Activated T-cell treated with anti-CD3 and anti-CD28 coated beads, Interleukin-2, amount 50 U/mL, for 72 hours (primary cell): ENCODE data around the gene BEX3. TPM values are rescaled to one million over a fixed set of nuclear protein-coding genes. Genes with fewer than 3 reads are reported as not detected.
"Not testable (repeated sequence)": the region's sequence is repeated elsewhere in the genome, so short reads cannot be mapped to it uniquely, and the experiment has no call there.

Experiments
- ATAC-seq, 2 donors: fragments of 150-1000 bp; cut with Tn5 transposase; replicated peaks in 1 of 2; 2 replicates each; pipeline ENCODE4 v1.10.0; 2021; ENCODE audit warnings: moderate library complexity in 2 of 2, mild to moderate bottlenecking in 1 of 2
- DNase-seq, 2 donors: peaks; one replicate each; pipeline ENCODE4 v3.0.0; 2021 to 2022; ENCODE audit warnings: mixed read lengths in 1 of 2
- H3K27ac Mint-ChIP-seq: one replicate; pipeline ENCODE4 v1.8.0; 2022; ENCODE audit warnings: mild to moderate bottlenecking, moderate library complexity, mixed read lengths
- H3K27me3 Mint-ChIP-seq: one replicate; pipeline ENCODE4 v1.8.0; 2022; ENCODE audit warnings: low read depth, mixed read lengths
- H3K36me3 Mint-ChIP-seq, 2 donors: one replicate each; pipeline ENCODE4 v1.8.0; 2022; ENCODE audit warnings: mixed read lengths in 2 of 2, mild to moderate bottlenecking in 1 of 2; ENCODE audit not compliant: insufficient read depth in 2 of 2
- H3K4me1 Mint-ChIP-seq: one replicate; pipeline ENCODE4 v1.8.0; 2022; ENCODE audit warnings: low read depth, mixed read lengths
- H3K4me3 Mint-ChIP-seq, 2 donors: one replicate each; pipeline ENCODE4 v1.8.0; 2022; ENCODE audit warnings: mild to moderate bottlenecking in 2 of 2, mixed read lengths in 2 of 2, moderate library complexity in 2 of 2
- H3K9me3 Mint-ChIP-seq, 2 donors: one replicate each; pipeline ENCODE4 v1.8.0; 2022; ENCODE audit warnings: mixed read lengths in 2 of 2
- total RNA-seq, 2 donors: library from RNA; stranded (reverse); gene quantifications; one replicate each; pipeline ENCODE4 v1.2.3, GENCODE V29; 2022

The BEX3 gene
- 10 to 100 TPM; 17.3 to 33.0 TPM for total RNA-seq

- Mint-ChIP-seq H3K9me3 (no peaks in the 10 kb centered on the region), H3K4me3 (peak within 1 kb of the TSS; percentile 80 to 83), H3K27ac (peak within 1 kb of the TSS; percentile 75), H3K4me1 (peaks cover 5% of the 10 kb centered on the region), H3K36me3 (no peaks in the 10 kb centered on the region), H3K27me3 (peaks cover 18% of the 10 kb centered on the region)
- ATAC-seq (peak; percentile 84 to 90), DNase-seq (peak; percentile 32 to 42)
Observed at GRCh38 chrX:103376118-103376978, at the start of gene BEX3. Gene BEX3, plus strand, starts transcription at chrX:103376538. Its CDS starts 984 bp downstream, at chrX:103377522.

DNA sequence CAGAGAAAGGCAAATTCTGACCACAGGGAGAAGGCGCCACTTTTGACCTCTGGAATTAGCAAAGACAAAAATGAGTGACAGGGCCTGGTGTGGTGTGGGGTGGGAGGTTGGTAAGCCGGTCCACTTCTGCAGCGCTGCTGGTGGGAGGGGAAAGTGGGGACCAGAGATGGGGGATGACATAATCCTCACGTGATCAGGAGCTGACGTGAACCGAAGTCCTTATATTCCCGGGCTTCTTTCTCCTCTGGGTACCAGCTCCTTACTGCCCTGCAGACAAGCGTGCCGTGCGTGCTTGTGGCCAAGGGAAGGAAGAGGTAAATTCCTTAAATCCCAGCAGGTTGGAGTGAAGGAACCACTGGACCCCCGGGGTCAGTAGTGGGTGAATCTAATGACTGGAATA lies 46.3 kb upstream of the BEX3 start, which contains the start of gene TCEAL7:
Gene TCEAL7 (plus strand): TSS at position 249 of the 400 bp plus-strand sequence. CDS start 1,165 bp downstream, outside the sequence.
- Mint-ChIP-seq H3K4me3 (peak within 1 kb of the TSS in 1 of 2 donors; percentile 35), H3K36me3 (no peaks in the 10 kb centered on the region), H3K27me3 (peaks cover 54% of the 10 kb centered on the region), H3K9me3 (no peaks in the 10 kb centered on the region), H3K27ac (no peak within 1 kb of the TSS), H3K4me1 (no peaks in the 10 kb centered on the region)
- DNase-seq = no peak
- ATAC-seq = no peak

GRCh38 chrX:103330681-103331288 lies 45.6 kb upstream of the BEX3 start:
- DNase-seq (no peak), ATAC-seq (no peak)
- no peak overlapping the region for H3K4me3 Mint-ChIP-seq
- no peaks in the 10 kb centered on the region for H3K9me3 Mint-ChIP-seq
- H3K27me3 Mint-ChIP-seq = peaks cover 53% of the 10 kb centered on the region
- H3K27ac Mint-ChIP-seq = no peak overlapping the region
- H3K4me1 Mint-ChIP-seq = no peaks in the 10 kb centered on the region
- H3K36me3 Mint-ChIP-seq = no peaks in the 10 kb centered on the region

DNA sequence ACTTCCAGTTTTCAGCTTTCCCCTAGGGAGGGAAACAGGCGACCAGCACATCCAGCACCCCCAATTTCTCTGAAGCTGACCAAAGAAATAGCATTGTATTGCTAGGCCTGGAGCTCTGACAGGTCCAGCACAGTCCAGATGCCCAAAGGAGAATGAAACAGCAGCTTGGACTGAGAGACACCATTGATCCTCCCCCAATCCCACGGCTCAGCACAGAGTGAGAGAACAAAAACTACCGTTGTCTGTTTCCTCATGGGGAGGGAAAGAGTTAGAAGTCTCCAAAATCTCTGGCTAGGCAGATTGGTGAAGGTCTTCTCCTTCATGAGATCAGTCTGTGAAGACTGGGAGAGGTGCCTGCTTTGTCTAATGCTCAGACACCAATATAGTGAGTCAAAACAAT lies 37.7 kb upstream of the BEX3 start:
- peaks cover 27% of the 10 kb centered on the region for H3K27me3 Mint-ChIP-seq

GRCh38 chrX:103343105-103343504 lies 33.2 kb upstream of the BEX3 start:
- Mint-ChIP-seq H3K36me3 (no peaks in the 10 kb centered on the region), H3K9me3 (no peaks in the 10 kb centered on the region), H3K4me3 (no peak overlapping the region), H3K27ac (no peak overlapping the region), H3K4me1 (no peaks in the 10 kb centered on the region), H3K27me3 (peaks cover 21% of the 10 kb centered on the region)
- DNase-seq = peak; percentile 13 to 44
- ATAC-seq = peak in 1 of 2 donors; percentile 47

More for the DNA sequence above, 37.7 kb upstream of the BEX3 start:
- H3K27ac Mint-ChIP-seq = no peak overlapping the region
- no peaks in the 10 kb centered on the region for H3K36me3 Mint-ChIP-seq
- H3K4me3 Mint-ChIP-seq = no peak overlapping the region
- no peak for ATAC-seq
- H3K4me1 Mint-ChIP-seq = no peaks in the 10 kb centered on the region
- H3K9me3 Mint-ChIP-seq = no peaks in the 10 kb centered on the region
- no peak for DNase-seq

DNA sequence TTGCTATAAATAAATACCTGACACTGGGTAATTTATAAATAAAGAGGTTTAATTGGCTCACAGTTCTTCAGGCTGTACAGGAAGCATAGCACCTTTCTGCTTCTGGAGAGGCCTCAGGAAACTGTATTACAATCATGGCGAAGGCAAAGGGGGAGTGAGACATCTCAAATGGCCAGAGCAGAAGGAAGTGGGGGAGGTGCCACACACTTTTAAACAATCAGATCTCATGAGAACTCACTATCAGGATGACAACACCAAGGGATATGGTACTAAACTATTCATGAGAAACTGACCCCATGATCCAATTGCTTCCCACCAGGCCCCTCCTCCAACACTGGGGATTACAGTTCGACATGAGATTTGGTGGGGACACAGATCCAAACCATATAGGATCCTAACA lies 31.7 kb upstream of the BEX3 start:
- H3K36me3 Mint-ChIP-seq = no peaks in the 10 kb centered on the region
- no peaks in the 10 kb centered on the region for H3K4me1 Mint-ChIP-seq
- H3K27ac Mint-ChIP-seq = no peak overlapping the region
- no peak for DNase-seq
- peaks cover 32% of the 10 kb centered on the region for H3K27me3 Mint-ChIP-seq
- no peaks in the 10 kb centered on the region for H3K9me3 Mint-ChIP-seq
- no peak for ATAC-seq
- no peak overlapping the region for H3K4me3 Mint-ChIP-seq

DNA sequence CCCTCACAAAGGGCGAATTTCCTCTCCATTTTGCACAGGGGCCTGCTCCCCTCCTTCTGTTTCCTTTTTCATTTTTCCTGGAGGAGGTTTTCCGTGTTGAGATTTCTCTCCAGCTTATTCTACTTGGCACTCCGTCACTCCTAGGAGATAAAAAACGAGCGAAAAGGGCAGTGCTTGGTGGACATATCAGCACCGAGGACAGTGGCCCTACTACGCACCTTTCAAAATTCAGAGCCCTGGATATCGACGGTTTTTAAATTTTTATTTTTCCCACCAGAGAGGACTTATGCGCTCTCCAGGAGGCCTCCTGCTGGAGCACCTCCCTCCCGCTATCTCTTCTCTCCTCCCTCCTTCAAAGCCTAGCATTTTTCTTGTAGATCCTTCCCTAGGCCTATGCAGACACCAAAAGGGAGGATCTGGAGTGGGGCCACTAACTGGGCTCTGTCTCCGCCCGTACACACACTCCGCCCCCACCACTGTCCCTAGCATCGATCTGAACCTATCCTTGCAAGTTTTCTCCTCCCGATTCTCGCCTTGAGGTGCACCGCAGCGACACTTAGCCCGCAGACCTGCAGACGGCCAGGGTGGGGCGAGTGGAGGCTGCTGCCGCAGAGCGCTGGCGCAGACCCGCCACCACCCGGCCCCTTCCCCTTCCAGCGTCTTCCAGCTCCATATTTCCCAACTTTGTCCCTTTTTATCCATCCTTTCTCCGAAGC lies 28.5 kb upstream of the BEX3 start:
- Mint-ChIP-seq H3K9me3 (no peaks in the 10 kb centered on the region), H3K27me3 (peaks cover 18% of the 10 kb centered on the region), H3K36me3 (no peaks in the 10 kb centered on the region), H3K4me3 (no peak overlapping the region), H3K27ac (no peak overlapping the region), H3K4me1 (no peaks in the 10 kb centered on the region)
- no peak for DNase-seq
- ATAC-seq = no peak

DNA sequence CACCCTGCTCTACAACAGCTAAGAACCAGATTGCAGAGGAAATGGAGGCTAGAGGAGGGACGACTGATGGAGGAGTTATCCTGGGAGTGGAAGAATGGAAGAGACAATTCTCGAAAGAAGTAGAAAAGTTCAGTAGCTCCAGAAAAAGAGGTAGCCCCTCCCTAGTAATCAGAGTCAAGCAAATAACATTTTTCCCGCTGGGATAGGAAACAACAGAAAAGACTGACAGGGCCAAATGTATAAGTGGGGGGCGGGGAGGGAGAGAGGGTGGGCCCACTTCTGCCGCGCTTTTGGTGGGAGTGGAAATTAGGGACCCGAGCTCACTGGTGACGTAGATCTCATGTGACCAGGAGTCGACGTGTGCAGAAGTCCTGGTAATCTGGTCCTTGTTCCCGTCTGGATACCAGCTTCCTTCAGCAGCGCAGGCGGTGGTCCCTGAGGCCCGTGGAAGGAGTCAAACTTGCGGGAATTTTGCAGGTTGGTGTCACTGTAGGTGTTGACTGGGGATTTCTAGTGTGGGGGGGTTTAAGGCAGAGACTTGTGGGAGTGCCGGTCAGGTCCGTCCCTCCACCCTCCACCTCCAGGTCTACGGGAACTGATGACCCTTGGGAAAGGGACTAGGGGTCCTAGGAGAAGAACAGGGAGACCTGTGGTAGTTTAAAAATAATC lies 20.1 kb upstream of the BEX3 start, which contains the start of gene TCEAL9:
Gene TCEAL9 (plus strand): TSS at position 377 of the 669 bp plus-strand sequence. CDS start 1,179 bp downstream, outside the sequence.
- H3K4me1 Mint-ChIP-seq = peaks cover 9% of the 10 kb centered on the region
- no peaks in the 10 kb centered on the region for H3K9me3 Mint-ChIP-seq
- ATAC-seq = peak in 1 of 2 donors; percentile 39
- DNase-seq = peak in 1 of 2 donors; percentile 1
- peaks cover 29% of the 10 kb centered on the region for H3K27me3 Mint-ChIP-seq
- peak within 1 kb of the TSS; percentile 75 for H3K27ac Mint-ChIP-seq
- peak within 1 kb of the TSS; percentile 85 to 94 for H3K4me3 Mint-ChIP-seq
- peaks cover 0 to 2% of the 10 kb centered on the region in 2 donors for H3K36me3 Mint-ChIP-seq

GRCh38 chrX:103356858-103357257 lies 19.5 kb upstream of the BEX3 start:
- peaks cover 29% of the 10 kb centered on the region for H3K27me3 Mint-ChIP-seq
- no peak for ATAC-seq

DNA sequence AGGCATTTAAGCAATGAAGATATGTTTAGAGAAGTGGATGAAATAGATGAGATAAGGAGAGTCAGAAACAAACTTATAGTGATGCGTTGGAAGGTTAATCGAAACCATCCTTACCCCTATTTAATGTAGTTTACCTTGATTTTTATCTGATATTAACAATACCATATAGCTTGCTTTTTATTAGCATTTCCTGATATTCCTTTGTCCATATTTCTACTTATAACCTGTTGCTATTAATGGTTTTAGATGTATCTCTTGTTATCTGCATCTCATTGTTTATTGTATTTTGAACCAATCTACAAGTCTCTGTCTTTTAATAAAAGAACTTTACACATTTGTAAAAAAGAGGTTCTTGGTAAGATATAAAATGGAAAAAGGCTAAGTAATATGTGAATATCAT lies 18.5 kb upstream of the BEX3 start:
- Mint-ChIP-seq H3K9me3 (no peaks in the 10 kb centered on the region), H3K36me3 (peaks cover 0 to 2% of the 10 kb centered on the region in 2 donors), H3K27ac (no peak overlapping the region), H3K27me3 (peaks cover 29% of the 10 kb centered on the region), H3K4me1 (peaks cover 9% of the 10 kb centered on the region), H3K4me3 (no peak overlapping the region)
- DNase-seq = no peak
- no peak for ATAC-seq

More at GRCh38 chrX:103356858-103357257, 19.5 kb upstream of the BEX3 start:
- Mint-ChIP-seq H3K27ac (no peak overlapping the region), H3K9me3 (no peaks in the 10 kb centered on the region), H3K36me3 (peaks cover 0 to 2% of the 10 kb centered on the region in 2 donors), H3K4me1 (peaks cover 9% of the 10 kb centered on the region), H3K4me3 (peak overlapping the region; percentile 85 to 94)
- no peak for DNase-seq

- H3K9me3 Mint-ChIP-seq, H3K27ac Mint-ChIP-seq, H3K4me3 Mint-ChIP-seq, H3K36me3 Mint-ChIP-seq, DNase-seq, ATAC-seq, H3K4me1 Mint-ChIP-seq: not testable (repeated sequence)
- peaks cover 21% of the 10 kb centered on the region for H3K27me3 Mint-ChIP-seq
Observed at GRCh38 chrX:103359605-103360004, 16.7 kb upstream of the BEX3 start.

DNA sequence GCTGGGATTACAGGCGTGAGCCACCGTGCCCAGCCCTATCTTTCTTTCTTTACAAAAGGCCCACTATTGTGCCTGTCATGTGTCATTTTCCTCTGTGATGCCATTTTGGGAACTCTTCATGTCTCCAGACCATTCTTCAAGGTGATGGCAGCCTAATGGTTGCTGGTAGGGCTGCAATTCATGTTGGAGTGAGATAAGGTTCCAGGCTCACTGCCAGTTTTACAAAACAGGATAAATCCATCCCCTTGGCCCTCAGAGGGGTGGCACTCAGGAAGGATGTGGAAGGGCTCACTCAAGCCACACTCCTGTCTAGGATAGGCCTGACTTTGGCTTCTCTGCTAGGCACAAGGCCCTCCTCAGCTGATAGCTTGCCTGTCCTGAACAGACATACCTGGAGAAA lies 16.2 kb upstream of the BEX3 start:
- no peak overlapping the region for H3K27ac Mint-ChIP-seq
- H3K4me1 Mint-ChIP-seq = peaks cover 9% of the 10 kb centered on the region
- ATAC-seq (no peak), DNase-seq (no peak)
- no peaks in the 10 kb centered on the region for H3K9me3 Mint-ChIP-seq
- peaks cover 0 to 2% of the 10 kb centered on the region in 2 donors for H3K36me3 Mint-ChIP-seq
- no peak overlapping the region for H3K4me3 Mint-ChIP-seq
- H3K27me3 Mint-ChIP-seq = peaks cover 21% of the 10 kb centered on the region
